HG02571 (cell line): ENCODE data around the gene DUS3L.
"Not testable (repeated sequence)": the region's sequence is repeated elsewhere in the genome, so short reads cannot be mapped to it uniquely, and the experiment has no call there.

ENCODE experiments used
- ATAC-seq: cut with Tn5 transposase; IDR thresholded peaks from one replicate; pipeline ENCODE4 v1.9.1; 2021; ENCODE audit warnings: mild to moderate bottlenecking, moderate library complexity; ENCODE audit not compliant: unreplicated experiment

Gene DUS3L

GRCh38 chr19:5801796-5802619, 11.0 kb upstream of the DUS3L start:
- ATAC-seq = no peak

- no peak for ATAC-seq
These were observed 9.7 kb upstream of the DUS3L start for GRCh38 chr19:5800361-5801270.

- no peak for ATAC-seq
These were observed 8.6 kb upstream of the DUS3L start for GRCh38 chr19:5799247-5800241.

DNA sequence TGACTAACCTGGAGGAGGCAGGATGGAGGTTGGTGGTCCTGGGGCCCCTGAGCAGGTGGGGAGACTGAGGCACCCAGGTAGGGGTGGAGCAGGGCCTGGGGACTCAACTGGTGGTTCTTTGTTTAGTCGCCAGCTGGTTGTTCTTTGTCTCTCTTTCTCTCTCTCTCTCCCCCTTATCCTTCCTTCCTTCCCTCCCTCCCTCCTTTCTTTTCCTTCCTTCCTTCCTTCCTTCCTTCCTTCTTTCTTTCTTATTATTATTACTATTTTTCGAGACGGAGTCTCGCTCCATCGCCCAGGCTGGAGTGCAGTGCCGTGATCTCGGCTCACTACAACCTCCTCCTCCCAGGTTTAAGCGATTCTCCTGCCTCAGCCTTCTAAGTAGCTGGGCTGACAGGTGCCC, 7.3 kb upstream of the DUS3L start:
- ATAC-seq = no peak

- no peak for ATAC-seq
These were observed 4.5 kb upstream of the DUS3L start for GRCh38 chr19:5795382-5795919.

DNA sequence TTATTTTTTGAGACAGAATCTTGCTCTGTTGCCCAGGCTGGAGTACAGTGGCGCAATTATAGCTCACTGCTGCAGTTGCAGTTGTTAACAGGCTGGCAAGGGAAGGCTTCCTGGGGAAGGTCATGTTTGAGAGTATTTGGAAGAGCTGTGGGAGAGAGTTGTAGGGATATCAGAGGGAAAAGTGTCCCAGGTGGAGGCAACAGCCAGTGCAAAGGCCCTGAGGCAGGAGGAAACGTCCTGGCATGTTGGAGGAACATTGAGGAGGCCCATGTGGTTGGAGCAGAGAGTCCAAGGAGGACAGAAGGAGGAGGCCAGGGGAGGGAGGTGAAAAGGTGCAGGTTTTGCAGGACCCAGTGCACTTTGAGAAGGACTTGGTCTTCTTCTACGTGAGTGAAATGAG, 2.2 kb upstream of the DUS3L start:
- no peak for ATAC-seq

- no peak for ATAC-seq
These were observed 1.3 kb upstream of the DUS3L start for GRCh38 chr19:5792224-5792623.

DNA sequence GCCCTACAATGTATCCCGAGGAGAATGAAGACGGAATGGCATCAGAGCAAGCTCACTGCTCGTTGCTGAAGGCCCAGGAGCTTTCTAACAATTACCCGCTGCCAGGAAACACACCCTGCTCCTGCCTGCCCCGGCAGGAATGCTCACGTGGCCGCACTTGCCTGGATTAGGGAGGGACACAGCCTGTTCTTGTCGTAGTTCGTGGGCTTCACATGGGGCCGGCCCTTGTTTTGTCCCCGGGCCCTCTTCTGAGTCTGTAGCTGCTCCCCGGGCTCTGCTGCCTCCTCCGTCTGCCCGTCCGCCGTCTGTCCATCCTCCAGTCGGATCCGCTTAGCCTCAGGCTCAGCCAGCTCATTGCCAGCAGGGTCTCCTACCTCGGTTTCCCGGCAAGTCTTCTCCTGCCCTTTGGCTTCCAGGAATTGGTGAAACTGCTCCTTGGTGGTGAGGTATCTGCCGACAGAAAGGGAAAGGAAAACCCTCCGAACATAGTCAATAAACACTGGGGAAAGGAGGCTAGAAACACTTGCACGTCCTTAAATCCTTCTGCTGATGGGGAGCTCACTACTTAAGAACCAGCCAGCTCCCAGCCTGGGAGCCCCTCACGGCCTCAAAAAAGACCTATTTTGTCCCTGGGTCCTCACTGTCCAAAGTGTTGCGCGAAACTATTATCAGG, 941 bp downstream of the DUS3L start:
- no peak for ATAC-seq

DNA sequence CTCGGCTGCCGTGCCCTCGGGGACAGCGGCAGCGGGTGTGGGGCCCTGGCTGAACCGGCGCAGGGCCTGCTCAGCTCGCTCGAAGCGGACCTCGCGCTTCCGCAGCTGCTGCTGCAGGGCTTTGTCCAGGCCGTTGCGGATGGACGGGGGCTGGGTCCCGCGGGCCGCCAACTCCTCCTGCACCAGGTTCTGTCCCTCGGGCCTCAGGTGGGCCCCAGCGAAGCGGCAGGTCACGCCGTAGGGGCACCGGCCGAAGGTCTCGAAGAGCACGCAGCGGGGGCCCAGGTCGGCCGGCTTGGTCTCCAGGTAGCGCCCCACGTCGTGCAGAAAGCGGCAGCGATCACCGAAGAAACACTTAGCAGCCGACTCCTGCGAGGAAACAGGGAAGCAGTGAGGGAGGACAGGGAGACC, 1.6 kb downstream of the DUS3L start:
- ATAC-seq = no peak

DNA sequence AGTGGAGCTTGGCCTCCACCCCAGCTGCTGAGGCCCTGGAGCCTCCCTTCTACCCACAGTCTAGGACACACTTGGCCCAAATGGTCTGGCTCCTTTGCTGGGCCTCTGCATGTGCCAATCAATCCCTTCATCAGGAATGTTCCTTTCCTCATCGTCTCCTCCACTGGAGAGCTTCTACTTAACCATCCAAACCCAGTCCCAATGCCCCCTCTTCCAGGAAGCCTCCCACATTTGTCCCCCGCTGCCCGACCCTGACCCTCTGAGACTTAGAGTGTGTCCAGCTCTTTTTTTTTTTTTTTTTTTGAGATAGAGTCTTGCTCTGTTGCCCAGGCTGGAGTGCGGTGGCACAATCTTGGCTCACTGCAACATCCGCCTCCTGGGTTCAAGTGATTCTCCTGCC, 2.5 kb downstream of the DUS3L start:
- ATAC-seq = no peak

GRCh38 chr19:5787409-5788182, 3.4 kb downstream of the DUS3L start:
- no peak for ATAC-seq

- ATAC-seq = no peak
These were observed 4.2 kb downstream of the DUS3L start for GRCh38 chr19:5786593-5787408.

DNA sequence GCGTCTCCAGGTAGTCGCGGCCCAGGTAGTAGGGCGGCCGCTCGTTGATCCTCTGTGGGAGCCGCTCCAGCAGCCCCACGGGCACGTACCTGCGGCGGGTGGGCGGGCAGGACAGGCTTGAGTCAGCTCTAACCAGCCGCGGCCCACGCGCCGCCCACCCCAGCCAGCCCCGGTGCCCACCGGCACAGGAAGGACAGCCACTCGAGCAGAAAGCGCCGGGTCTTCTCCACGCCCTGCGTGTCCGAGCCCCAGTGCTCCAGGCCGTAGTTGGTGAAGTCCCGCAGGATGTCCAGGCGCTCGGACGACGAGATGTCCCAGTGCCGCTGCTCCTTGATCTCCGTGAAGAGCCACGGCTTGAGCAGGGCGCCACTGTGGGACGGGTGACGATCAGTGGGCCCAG, 5.5 kb downstream of the DUS3L start:
- ATAC-seq = no peak

GRCh38 chr19:5784581-5785147, 6.3 kb downstream of the DUS3L start, which contains the start of gene PRR22:
Gene PRR22, minus strand, starts transcription at chr19:5784746. Its CDS starts 86 bp downstream, at chr19:5784660.
- ATAC-seq = no peak

DNA sequence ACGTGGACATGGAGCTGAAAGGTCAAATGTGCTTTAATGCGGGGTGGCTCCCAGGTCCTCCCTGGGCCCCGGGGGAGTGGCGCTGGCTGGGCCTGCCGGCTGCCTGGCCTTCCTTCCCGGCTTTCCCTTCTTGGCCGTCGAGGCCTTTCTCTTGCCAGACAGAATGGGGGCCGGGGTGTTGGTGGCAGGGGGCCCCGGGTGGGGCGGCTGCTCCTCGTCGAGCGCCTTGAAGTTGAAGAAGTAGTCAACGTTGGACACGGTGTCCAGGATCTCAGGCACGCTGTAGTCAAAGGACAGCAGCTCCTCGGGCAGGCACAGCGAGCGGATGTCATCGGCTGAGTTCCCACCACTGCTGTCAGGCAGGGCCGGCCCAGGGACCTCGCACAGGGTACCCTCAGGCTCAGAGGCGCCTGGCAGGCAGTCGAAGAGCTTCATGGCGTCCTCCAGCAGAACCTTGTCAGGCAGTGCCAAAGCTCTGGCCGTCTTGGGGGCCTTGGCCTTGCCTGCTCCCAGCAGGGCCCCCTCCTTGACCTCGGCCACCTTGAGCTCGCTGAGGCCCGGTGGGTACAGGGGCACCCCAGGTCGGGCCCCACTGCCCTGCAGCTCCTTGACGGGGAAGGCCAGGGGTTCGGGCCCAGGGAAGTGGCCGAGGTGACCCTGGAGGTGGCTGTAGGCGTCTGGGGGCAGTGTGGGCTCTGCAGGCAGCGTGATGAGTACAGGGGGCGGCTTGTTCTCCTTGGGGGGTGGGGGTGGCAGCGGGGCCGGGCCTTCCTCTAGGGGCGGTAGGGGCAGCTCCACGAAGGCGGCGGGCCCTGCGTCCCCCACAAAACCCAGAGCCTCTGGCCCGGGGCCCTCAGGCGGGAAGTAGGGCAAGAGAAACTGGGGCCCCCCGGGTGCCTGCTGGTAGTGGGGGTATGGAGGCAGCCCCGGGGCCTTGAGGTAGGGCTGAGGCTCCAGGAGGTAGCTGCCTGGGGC, 7.7 kb downstream of the DUS3L start:
- no peak for ATAC-seq

DNA sequence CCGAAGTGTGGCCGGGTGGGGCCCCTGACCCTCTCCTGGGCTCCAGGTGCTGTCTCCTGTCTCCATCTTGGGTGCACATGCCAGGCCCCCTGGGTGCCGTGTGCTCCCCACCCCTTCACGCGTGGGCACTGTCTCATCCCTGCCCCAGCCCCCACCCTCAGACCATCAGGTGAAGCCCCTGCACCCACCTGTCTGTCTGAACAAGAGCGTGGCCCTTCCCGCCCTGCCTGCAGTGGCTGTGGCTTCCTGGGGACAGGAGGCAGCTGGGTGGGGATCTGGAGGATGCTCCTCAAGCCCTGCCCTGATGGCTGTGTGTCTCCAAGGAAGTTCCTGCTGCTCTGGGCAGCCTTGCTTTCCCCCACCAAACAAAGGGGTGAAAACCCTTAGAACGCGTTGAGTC, 8.6 kb downstream of the DUS3L start:
- no peak for ATAC-seq

- not testable (repeated sequence) for ATAC-seq
These were observed 10.0 kb downstream of the DUS3L start for GRCh38 chr19:5780916-5781315.
